ENCODE results near the gene VEZT.

The VEZT gene

DNA sequence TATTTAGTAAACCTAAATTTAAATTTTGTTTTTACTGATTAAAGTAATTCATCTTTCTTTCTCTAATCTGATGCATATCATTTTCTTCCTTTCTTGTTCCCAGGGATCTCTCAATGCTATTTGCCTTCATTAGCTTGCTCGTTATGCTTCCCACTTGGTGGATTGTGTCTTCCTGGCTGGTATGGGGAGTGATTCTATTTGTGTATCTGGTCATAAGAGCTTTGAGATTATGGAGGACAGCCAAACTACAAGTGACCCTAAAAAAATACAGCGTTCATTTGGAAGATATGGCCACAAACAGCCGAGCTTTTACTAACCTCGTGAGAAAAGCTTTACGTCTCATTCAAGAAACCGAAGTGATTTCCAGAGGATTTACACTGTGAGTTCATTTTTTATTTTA is 48.6 kb downstream of the VEZT start:
- TF ChIP-seq, protein P1, sequence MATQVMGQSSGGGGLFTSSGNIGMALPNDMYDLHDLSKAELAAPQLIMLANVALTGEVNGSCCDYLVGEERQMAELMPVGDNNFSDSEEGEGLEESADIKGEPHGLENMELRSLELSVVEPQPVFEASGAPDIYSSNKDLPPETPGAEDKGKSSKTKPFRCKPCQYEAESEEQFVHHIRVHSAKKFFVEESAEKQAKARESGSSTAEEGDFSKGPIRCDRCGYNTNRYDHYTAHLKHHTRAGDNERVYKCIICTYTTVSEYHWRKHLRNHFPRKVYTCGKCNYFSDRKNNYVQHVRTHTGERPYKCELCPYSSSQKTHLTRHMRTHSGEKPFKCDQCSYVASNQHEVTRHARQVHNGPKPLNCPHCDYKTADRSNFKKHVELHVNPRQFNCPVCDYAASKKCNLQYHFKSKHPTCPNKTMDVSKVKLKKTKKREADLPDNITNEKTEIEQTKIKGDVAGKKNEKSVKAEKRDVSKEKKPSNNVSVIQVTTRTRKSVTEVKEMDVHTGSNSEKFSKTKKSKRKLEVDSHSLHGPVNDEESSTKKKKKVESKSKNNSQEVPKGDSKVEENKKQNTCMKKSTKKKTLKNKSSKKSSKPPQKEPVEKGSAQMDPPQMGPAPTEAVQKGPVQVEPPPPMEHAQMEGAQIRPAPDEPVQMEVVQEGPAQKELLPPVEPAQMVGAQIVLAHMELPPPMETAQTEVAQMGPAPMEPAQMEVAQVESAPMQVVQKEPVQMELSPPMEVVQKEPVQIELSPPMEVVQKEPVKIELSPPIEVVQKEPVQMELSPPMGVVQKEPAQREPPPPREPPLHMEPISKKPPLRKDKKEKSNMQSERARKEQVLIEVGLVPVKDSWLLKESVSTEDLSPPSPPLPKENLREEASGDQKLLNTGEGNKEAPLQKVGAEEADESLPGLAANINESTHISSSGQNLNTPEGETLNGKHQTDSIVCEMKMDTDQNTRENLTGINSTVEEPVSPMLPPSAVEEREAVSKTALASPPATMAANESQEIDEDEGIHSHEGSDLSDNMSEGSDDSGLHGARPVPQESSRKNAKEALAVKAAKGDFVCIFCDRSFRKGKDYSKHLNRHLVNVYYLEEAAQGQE (IDR thresholded peaks at IDR 0.05; ENCODE audit: low read depth), result no peak
- TF ChIP-seq TAF1 (IDR thresholded peaks at IDR 0.05; ENCODE audit: low read depth), result no peak
- TF ChIP-seq FOXM1 (IDR thresholded peaks at IDR 0.05; ENCODE audit: borderline replicate concordance, low read depth), result no peak

DNA sequence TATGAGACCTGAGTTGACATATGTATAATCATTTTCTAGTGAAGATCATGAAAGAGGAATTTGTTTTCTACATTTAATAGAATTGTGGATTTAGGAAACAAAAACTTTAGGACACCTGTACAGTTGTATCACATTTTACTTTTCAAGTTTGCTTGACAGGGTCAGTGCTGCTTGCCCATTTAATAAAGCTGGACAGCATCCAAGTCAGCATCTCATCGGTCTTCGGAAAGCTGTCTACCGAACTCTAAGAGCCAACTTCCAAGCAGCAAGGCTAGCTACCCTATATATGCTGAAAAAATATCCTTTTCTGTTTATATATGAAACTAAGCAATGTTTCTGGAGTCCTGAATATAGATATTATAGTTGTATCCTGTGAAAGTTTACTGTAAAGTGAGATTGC is 52.3 kb downstream of the VEZT start:
- TF ChIP-seq FOXM1 (IDR thresholded peaks at IDR 0.05; ENCODE audit: borderline replicate concordance, low read depth), result no peak
- no peak for TF ChIP-seq ZBTB7A (IDR thresholded peaks at IDR 0.05; ENCODE audit: low read depth)
- TF ChIP-seq, protein P1 (IDR thresholded peaks at IDR 0.05; ENCODE audit: low read depth), result no peak
- TF ChIP-seq TCF12 (IDR thresholded peaks at IDR 0.05; ENCODE audit: low read depth), result no peak
- no peak for TF ChIP-seq TAF1 (IDR thresholded peaks at IDR 0.05; ENCODE audit: low read depth)
- TF ChIP-seq RAD21 (IDR thresholded peaks at IDR 0.05; ENCODE audit: low read depth), result no peak
- TF ChIP-seq NFIC (IDR thresholded peaks at IDR 0.05), result no peak
- no peak for TF ChIP-seq CEBPB (IDR thresholded peaks at IDR 0.05)
- no peak for TF ChIP-seq YY1 (IDR thresholded peaks at IDR 0.05; ENCODE audit: low read depth)
- TF ChIP-seq TEAD4 (IDR thresholded peaks at IDR 0.05), result no peak
- TF ChIP-seq EP300 (IDR thresholded peaks at IDR 0.05; ENCODE audit: borderline replicate concordance), result no peak
- TF ChIP-seq, protein P2, sequence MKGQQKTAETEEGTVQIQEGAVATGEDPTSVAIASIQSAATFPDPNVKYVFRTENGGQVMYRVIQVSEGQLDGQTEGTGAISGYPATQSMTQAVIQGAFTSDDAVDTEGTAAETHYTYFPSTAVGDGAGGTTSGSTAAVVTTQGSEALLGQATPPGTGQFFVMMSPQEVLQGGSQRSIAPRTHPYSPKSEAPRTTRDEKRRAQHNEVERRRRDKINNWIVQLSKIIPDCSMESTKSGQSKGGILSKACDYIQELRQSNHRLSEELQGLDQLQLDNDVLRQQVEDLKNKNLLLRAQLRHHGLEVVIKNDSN (IDR thresholded peaks at IDR 0.05), result no peak
- TF ChIP-seq CREB1 (IDR thresholded peaks at IDR 0.05; ENCODE audit: low read depth), result no peak
- TF ChIP-seq EGR1 (IDR thresholded peaks at IDR 0.05), result no peak
- TF ChIP-seq, protein P3, sequence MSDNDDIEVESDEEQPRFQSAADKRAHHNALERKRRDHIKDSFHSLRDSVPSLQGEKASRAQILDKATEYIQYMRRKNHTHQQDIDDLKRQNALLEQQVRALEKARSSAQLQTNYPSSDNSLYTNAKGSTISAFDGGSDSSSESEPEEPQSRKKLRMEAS (IDR thresholded peaks at IDR 0.05), result no peak

DNA sequence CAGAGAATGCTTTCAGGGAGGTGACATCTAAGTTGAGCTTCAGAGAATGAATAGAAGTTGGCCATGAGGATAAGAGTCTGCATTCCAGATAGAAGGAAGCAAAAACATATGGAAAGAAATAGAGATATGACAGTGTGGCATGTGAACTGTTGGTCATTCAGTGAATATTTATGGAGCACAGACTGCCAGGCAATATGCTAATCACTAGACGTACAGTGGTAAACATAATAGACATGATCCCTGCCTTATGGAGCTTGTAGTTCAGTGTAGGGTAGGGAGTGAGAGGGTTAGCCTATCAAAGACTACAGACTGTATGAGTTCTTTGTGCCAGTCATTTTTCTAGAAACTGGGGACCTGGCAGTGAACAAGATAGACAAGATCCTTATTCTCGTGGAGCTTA is 53.9 kb downstream of the VEZT start:
- TF ChIP-seq TCF12 (IDR thresholded peaks at IDR 0.05; ENCODE audit: low read depth) (no peak), ZBTB7A (IDR thresholded peaks at IDR 0.05; ENCODE audit: low read depth) (no peak), FOXM1 (IDR thresholded peaks at IDR 0.05; ENCODE audit: borderline replicate concordance, low read depth) (no peak), YY1 (IDR thresholded peaks at IDR 0.05; ENCODE audit: low read depth) (no peak), TEAD4 (IDR thresholded peaks at IDR 0.05) (no peak), EP300 (IDR thresholded peaks at IDR 0.05; ENCODE audit: borderline replicate concordance) (no peak), TAF1 (IDR thresholded peaks at IDR 0.05; ENCODE audit: low read depth) (no peak), CEBPB (IDR thresholded peaks at IDR 0.05) (no peak)
- TF ChIP-seq, protein P2 (IDR thresholded peaks at IDR 0.05), result no peak

DNA sequence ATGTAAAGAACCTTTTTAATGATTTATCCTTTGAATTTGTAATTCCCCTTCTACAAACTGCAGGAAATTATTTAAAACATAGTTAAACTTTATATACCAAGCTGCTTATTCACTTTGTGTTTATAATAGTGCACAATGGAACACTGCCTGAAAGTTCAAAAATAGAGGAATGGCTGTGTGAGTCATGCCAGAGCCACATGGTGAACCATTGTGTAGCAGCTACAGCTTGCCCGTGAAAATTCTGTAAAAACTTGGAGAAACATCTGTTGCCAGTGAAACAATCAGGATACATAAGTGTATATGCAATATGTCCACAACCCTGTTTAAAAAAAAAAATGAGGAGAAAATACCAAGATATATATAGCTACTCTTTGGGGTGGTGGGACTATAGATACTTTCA is 59.5 kb downstream of the VEZT start:
- no peak for TF ChIP-seq CREB1 (IDR thresholded peaks at IDR 0.05; ENCODE audit: low read depth)

DNA sequence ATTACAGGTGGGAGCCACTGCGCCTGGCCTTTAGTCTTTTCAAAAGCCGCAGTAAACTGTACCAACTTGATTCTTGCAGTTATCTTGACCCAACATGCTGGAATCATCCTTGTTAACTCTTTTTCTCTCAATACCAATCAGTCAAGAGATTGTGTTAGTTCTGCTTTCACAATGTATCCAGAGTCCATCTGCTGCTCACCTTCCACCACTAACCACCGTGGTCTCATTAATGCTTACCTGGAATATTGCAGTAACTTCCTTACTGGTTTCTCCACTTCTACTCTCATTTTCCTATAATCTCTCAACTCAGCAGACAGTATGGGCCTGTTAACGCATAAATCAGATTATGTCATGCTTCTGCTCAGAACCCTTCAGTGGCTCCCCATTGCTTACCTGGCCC is 62.2 kb downstream of the VEZT start:
- TF ChIP-seq YY1 (IDR thresholded peaks at IDR 0.05; ENCODE audit: low read depth), result no peak
- TF ChIP-seq NFIC (IDR thresholded peaks at IDR 0.05), result no peak
- no peak for TF ChIP-seq EP300 (IDR thresholded peaks at IDR 0.05; ENCODE audit: borderline replicate concordance)
- TF ChIP-seq CREB1 (IDR thresholded peaks at IDR 0.05; ENCODE audit: low read depth), result no peak
- TF ChIP-seq EGR1 (IDR thresholded peaks at IDR 0.05), result no peak
- TF ChIP-seq, protein P2 (IDR thresholded peaks at IDR 0.05), result no peak
- TF ChIP-seq, protein P3 (IDR thresholded peaks at IDR 0.05), result no peak
- TF ChIP-seq CEBPB (IDR thresholded peaks at IDR 0.05), result no peak
- TF ChIP-seq, protein P1 (IDR thresholded peaks at IDR 0.05; ENCODE audit: low read depth), result no peak
- TF ChIP-seq TAF1 (IDR thresholded peaks at IDR 0.05; ENCODE audit: low read depth), result no peak
- TF ChIP-seq ZBTB7A (IDR thresholded peaks at IDR 0.05; ENCODE audit: low read depth), result no peak
- no peak for TF ChIP-seq TEAD4 (IDR thresholded peaks at IDR 0.05)
- TF ChIP-seq TCF12 (IDR thresholded peaks at IDR 0.05; ENCODE audit: low read depth), result no peak
- TF ChIP-seq RAD21 (IDR thresholded peaks at IDR 0.05; ENCODE audit: low read depth), result no peak
- TF ChIP-seq FOXM1 (IDR thresholded peaks at IDR 0.05; ENCODE audit: borderline replicate concordance, low read depth), result no peak

Measured in Ishikawa (cell line).